NCI-H226 (cell line): ENCODE measurements around the gene CFD.
A peak's percentile ranks its signal among the peaks of the same experiment; 100 is the strongest.
"Not testable (repeated sequence)": the region's sequence is repeated elsewhere in the genome, so short reads cannot be mapped to it uniquely, and the experiment has no call there.

Experiments used
- DNase-seq: peaks from one replicate; pipeline ENCODE4 v3.0.0-alpha.2; 2015

CFD gene

DNA sequence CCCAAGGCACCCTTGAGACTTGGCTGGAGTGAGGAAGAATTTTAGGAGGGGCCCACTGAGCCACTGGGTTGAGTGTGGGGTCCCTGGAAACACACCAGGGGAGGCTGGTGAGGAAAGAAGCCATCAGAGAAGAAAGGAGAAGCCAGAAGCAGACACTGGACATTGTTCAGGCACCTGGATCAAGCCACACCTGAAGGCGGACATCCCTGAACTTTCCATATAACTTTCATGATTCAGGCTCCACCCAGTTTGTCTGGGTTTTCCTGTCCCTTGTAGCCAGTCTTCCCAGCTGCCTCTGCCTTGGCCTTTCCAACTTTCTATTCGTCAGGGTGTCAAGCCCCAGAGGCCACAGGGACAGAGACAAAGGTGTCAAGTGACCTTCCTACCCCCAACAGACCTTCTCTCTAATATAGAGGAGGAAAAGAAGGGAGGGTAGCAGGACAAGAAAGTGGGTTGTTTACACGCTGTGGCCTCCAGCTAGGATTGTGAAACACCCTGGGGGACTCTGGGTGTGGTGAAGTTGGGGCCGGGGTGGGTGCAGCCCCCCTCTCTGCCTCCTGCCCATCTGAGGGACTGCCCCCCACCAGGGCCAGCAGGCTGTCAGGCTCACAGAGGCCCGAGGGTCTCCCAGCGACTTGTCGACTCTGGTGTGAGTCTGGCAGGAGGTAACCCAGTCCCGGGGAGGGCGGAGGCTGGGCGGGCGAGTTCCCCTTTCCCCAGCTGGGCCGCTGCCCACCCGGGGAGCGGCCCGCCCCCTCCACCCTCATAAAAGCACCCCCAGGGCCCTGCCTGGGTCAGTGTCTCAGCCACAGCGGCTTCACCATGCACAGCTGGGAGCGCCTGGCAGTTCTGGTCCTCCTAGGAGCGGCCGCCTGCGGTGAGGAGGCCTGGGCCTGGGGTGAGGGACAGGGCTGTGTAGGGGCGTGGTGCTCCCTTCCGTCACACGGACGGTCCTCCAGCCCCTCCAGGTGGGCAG is at the start of gene CFD:
TSS of gene CFD (plus strand) at position 797 of the 976 bp plus-strand sequence. CDS start at position 823, 26 bp downstream.
- no peak for DNase-seq

DNA sequence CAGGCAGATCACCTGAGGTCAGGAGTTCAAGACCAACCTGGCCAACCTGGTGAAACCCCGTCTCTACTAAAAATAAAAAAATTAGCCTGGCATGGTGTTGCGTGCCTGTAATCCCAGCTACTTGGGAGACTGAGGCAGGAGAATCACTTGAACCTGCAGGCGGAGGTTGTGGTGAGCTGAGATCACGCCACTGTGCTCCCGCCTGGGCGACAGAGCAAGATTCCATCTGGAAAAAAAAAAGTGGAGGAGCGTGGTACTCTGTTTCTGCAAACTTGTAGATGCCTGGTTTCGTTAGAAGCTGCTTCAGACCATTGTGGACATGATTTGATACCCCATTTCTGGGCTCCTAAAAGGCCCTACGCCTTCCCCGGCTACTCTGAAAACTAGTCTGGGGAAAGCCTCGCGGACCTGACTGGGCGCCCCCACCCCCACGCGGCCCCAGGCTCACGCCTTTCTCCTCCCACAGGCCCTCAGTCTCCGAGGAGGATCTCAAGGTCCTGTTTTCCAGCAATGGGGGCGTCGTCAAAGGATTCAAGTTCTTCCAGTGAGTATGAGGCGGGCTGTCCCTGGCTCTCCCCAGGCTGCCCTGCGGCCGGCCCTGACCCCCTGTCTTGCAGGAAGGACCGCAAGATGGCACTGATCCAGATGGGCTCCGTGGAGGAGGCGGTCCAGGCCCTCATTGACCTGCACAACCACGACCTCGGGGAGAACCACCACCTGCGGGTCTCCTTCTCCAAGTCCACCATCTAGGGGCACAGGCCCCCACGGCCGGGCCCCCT is 49.2 kb upstream of the CFD start:
- no peak for DNase-seq

DNA sequence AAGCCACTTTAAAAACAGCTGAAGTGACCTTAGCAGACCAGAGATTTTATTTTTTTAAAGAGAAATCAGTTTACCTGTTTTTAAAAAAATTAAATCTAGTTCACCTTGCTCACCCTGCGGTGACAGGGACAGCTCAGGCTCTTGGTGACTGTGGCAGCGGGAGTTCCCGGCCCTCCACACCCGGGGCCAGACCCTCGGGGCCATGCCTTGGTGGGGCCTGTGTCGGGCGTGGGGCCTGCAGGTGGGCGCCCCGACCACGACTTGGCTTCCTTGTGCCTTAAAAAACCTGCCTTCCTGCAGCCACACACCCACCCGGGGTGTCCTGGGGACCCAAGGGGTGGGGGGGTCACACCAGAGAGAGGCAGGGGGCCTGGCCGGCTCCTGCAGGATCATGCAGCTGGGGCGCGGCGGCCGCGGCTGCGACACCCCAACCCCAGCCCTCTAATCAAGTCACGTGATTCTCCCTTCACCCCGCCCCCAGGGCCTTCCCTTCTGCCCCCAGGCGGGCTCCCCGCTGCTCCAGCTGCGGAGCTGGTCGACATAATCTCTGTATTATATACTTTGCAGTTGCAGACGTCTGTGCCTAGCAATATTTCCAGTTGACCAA is 48.5 kb upstream of the CFD start:
- DNase-seq, result no peak

DNA sequence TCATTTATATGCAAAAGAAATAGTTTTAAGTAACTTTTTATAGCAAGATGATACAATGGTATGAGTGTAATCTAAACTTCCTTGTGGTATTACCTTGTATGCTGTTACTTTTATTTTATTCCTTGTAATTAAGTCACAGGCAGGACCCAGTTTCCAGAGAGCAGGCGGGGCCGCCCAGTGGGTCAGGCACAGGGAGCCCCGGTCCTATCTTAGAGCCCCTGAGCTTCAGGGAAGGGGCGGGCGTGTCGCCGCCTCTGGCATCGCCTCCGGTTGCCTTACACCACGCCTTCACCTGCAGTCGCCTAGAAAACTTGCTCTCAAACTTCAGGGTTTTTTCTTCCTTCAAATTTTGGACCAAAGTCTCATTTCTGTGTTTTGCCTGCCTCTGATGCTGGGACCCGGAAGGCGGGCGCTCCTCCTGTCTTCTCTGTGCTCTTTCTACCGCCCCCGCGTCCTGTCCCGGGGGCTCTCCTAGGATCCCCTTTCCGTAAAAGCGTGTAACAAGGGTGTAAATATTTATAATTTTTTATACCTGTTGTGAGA is 47.9 kb upstream of the CFD start:
- DNase-seq, result no peak

DNA sequence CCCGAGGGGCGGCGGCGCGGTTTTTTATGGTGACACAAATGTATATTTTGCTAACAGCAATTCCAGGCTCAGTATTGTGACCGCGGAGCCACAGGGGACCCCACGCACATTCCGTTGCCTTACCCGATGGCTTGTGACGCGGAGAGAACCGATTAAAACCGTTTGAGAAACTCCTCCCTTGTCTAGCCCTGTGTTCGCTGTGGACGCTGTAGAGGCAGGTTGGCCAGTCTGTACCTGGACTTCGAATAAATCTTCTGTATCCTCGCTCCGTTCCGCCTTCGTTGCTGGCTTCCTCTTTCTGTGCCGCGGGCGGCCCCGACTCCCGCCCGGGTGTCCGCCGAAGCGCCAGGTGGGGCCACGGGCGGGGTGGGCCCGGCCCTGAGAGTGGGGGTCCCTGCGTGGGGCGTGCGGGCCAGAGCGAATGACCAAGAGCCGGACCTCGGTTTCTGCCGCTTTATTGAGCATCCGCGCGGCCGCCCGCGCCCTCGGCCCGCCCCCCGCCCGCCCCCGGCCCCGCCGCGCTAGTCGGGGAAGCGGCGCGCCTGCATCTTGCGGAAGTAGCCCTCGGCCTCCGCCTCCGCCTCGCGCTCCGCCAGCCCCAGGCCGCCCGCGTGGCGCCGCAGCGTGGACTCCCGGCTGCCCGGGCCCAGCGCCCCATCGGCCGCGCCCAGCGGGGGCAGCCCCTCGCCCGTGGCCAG is 47.3 kb upstream of the CFD start:
- no peak for DNase-seq

DNA sequence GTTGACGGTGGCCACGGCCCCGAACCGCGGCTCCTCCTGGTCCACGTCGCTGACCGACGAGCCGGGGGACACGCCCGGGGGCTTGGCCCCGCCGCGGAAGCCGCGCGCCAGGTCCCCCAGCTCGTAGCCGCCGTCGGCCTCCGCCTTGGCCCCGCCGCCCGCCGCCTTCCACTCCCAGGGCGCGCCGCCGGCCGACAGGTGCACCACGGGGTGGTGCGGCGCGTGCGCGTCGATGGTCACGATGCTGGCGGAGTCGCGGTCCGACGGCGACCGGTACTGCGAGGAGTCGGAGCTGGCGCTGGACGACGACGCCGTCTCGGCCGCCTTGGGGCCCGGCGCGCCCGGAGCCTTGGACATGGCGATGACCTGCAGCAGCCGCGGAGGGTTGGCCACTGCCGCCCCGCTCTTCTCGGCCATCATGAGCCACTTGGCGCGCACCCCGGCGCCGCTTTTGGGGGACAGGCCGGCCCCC is 46.7 kb upstream of the CFD start:
- no peak for DNase-seq

DNA sequence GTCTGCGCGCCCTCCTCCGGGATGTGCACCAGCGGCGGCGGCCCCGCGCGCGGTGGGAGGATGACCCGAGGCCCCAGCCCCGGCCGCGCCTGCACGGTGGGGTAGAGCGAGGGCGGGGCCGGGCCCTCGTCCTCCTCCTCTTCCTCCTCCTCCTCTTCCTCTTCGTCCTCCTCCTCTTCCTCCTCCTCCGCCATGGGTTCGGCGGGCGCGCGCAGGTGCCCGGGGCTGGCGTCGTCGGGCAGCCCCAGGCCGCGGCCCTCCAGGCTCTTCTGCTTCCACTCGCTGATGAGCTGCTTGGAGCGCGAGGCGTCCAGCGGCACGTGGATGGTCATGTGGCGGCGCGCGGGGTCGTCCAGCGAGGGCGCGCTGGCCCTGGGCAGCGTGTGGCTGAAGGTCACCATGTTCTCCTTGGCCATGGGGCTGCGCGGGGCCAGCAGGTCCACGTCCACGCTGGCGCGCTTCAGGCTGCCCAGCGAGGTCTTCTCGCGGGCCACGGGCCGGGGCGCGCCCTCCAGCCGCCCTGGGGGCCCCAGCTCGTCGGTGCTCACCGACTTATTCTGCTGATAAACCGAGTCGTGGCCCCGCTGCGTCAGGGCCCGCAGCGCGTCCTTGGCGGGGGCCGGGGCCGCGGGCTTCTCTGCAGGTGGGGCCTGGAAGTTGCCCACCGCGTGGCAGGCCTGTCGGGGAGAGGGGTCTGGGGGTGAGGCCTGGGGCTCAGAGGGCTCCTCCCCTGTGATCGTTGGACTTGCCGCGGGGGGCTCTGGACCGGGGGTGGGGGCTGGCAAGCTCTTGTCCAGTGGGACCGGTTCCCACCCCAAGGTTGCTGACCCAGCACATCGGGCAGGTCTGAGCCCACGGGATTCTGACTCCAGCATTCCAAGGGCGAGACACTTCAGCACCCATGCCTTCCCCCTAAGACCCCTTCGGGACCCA is 46.0 kb upstream of the CFD start:
- DNase-seq, result no peak

DNA sequence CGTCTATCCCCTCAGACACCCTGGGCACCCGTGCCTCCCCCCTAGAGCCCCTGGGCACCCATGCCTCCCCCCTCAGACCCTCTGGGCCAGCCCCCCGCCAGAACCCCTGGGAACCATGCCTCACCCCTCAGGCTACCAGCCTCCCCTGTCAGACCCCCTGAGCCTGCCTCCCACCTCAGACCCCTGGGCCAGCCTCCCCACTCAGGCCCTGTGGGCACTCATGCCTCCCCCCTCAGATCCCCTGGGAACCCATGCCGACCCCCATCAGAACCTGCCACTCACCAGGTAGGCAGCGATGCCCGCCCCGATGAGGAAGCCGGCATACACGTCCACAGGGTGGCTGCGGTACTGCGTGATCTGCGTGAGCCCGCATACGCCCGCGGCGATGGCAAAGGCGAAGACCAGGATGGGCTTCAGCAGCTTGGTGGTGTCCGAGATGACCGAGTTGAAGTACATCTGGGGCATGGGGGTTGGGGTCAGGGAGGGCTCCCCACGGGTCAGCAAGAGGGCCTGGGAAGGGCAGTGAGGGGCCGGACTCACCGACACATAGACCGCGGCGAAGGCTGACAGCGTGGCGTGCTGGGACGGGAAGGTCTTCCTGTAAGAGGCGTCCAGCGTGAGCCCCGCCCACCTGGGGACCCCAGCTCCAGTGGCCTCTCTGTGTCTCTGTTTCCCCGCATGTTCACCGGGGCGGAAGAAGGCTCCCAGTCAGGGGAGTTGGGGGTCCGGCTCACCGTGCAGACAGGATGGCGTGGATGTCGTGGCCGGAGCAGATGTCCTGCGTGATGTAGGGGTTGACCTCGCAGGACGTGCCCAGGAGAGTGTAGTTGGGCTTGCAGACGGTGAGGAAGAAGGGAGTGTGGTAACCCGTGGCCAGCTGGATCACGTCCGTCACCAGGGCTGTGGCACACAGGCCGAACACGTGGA is 45.0 kb upstream of the CFD start:
- DNase-seq, result no peak

DNA sequence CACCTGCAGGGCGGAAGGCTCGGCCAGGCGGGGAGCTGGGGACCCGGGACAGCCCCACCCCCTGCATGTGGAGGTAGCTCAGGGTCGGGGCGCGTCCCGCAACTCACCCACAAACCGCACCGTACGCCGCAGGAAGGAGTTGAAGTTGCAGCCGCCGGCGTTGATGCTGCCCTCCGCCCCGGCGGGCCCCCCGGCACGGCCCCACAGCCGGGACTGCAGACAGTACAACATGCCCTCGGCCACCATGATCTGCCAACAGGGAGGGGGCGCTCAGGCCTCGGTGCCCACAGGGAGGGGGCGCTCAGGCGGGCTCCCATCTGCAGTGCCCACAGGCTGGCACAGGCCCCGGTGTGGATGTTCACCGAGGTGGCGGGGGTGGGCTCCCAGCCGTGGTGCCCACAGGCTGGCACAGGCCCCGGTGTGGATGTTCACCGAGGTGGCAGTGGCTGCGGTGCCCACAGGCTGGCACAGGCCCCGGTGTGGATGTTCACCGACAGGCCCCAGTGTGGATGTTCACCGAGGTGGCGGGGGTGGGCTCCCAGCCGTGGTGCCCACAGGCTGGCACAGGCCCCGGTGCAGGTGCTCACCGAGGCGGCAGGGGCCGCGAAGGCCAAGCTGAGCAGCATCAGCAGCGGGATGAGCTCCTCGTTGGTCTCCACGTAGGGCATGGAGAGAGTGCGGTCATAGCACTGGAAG is 44.2 kb upstream of the CFD start:
- DNase-seq, result no peak

DNA sequence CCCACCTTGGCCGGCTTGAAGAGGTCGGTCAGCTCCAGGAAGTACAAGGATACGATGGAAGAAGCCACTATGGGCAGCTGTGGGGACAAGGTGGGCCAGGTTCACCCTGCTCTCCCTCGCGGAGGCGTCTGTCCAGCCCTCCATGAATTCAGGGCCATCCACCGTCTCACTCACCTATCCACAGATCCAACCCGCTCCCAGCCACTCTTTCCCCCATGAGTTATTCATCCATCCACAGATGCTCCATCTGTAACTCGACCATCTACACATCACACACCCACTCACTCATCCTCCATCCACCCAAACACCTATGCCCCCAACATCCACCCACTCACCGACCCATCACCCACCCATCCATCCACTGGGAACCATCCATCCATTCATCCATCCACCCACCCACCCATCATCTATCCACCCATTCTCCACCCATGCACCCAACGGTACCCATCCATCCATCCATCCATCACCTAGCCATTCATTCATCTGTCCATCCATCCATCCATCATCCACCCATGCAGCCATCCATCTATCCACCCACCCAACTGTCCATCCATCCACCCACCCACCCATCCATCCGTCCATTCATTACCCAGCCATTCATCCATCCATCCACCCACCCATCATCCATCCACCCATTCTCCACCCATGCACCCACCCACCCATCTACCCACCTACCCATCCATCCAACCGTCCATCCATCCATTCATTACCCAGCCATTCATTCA is 43.5 kb upstream of the CFD start:
- no peak for DNase-seq

DNA sequence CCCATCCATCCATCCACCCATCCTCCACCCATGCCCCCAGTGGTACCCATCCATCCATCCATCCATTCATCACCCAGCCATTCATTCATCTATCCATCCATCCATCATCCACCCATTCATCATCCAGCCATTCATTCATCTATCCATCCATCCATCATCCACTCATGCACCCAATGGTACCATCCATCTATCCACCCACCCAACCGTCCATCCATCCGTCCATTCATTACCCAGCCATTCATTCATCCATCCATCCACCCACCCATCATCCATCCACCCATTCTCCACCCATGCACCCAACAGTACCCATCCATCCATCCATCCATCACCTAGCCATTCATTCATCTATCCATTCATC is 43.0 kb upstream of the CFD start:
- DNase-seq, result no peak

DNA sequence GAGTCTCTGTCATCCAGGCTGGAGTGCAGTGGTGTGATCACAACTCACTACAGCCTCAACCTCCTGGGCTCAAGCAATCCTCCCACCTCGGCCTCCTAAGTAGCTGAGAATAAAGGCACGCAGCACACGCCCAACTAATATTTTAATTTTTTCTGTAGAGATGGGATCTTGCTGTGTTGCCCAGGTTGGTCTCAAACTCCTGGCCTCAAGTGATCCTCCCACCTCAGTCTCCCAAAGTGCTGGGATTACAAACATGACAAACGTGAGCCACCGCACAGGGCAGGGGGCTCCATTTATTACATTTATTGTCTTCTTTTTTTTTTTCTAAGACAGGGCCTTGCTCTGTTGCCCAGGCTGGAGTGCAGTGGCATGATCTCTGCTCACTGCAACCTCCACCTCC is 39.3 kb upstream of the CFD start:
- not testable (repeated sequence) for DNase-seq

DNA sequence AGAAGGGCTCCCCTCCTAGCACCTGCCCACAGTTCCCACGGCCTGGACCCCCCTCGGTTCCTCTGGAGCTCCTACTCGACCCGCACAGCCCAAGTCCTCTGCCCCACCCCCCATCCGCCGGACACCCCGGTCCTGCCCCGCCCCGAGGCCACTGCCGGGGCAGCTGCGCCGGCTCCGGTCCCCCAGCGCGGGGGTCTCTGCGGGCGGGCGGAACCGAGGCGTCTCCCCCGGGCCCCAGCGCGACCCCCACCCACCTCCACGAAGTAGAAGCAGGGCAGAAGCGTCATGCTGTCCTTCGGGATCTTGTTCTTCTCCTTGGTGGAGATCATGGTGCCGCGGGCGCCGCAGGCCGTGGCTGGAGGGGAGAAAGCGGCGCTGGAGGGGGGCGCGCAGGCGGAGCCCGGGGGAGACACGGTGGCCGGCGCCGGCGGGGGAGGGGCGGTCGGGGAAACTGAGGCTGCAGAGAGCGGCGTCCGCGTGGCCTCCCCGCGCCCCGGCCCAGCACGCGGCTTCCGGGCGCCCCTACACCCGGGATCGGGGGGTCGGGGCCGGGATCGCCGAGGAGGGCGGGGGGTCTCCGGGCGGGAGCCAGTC is 38.1 kb upstream of the CFD start:
- no peak for DNase-seq

DNA sequence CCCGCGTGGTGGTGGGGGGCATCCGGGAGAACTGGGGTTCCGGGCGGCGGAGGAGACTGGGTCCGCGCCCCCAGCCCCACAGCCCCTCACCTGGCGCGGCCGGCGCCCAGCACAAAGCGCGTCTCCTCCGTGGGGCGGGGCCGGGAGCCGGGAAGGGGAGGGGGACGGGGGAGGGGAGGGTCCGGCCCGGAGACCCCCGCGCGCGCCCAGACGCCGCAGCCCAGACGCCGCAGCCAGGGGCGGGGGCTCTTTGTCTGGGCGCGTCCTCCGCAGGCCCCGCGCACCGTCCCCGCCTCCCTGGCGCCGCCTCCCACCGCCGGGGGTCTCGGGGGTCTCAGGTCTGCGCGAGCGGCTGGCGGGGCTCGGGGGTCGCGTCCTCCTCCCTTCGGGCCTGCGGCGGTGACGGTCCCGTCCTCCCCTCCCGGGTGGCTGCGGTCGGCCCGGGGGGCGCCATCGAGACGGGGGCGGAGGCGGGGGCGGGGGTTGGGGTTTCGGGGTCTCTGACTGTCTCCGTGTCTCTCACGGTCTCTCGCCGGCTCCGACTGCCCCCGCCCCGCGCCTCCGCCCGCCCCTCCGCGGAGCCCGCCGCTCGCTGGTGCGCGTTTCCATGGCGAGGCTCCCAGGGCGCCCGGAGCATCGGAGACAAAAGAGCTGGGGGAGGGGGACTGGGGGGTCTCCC is 37.5 kb upstream of the CFD start, which contains the start of gene PLPPR3:
TSS of gene PLPPR3 (minus strand) at position 131 of the 679 bp plus-strand sequence. CDS start 396 bp downstream, outside the sequence.
- DNase-seq, result no peak

DNA sequence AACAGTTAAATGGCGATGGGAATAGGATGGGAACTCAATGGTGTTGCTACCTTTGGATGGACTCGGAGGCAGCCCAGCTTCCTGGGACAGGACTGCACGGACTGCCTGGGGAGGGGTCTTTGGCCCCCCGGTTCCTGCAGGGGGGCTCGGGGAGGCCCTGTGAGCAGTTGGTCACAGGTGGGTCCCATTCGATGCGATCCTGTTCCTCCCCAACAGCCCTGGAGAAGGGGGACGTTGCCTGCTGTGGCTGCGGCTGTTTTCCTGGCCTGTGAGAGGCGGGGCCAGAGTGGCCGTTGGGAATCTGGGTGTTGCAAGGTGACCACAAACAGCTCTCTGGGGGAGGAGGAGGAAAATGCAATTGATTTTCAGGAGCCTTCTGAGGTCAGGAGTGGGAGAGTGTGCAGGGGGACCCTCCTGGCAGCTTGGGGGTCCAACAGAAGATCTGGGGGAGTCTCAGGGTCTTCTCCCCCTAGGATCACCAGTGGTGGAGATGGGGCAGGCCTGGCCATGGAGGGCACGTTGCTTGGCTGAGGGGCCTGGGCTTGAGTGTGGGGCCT is 35.8 kb upstream of the CFD start:
- peak; percentile 29 for DNase-seq

DNA sequence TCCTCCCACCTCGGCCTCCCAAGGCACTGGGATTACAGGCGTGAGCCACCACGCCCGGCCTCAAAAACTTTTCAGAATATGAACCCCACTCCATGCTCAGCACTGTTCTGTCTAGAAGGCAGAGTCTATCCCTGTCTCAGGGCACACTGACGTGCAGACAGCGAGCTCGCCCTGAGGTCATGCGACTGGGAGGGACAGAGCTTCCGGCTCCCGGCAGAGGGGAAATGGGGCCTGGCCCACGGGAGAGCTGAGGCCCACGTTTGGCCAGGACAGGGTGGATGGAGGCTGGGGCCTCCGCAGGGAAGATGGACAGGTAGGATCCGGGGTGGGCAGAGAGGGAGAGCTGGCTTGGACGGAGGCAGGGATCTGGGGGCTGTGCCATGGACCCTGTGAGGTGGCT is 34.6 kb upstream of the CFD start:
- no peak for DNase-seq

DNA sequence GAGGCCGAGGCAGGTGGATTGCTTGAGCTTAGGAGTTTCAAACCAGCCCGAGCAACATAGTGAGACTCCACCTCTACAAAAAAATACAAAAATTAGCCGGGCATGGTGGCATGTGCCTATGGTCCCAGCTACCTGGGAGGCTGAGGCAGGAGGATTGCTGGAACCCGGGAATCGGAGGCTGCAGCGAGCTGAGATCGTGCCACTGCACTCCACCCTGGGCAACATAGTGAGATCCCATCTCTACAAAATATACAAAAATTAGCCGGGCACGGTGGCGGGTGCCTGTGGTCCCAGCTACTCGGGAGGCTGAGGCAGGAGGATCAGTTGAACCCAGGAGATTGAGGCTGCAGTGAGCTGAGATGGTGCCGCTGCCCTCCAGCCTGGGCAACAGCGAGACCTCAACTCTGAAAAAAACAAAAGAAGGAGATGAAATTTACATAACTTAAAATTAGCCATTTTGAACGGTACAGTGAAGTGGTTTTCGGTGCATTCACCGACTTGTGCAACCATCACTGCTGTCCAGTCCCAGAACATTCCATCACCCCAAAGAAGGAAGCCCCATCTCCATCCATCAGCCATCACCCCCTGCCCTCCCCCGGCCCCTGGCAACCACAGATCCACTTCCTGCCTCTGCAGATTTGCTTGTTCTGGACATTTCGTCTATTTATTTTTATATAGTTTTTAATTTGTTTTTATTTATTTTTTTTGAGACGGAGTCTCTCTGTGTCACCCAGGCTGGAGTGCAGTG is 33.4 kb upstream of the CFD start:
- no peak for DNase-seq
